Prostate gland (tissue), 2 donors: ENCODE measurements around the gene DMD. TPM values are rescaled to one million over a fixed set of nuclear protein-coding genes. Genes with fewer than 3 reads are reported as not detected.

Source experiments
- DNase-seq: peaks from one replicate; pipeline ENCODE4 v3.0.0-alpha.2; 2019; ENCODE audit warnings: low spot score
- H3K27ac ChIP-seq, 2 donors: fragments of 200-600 bp; sonication (generic); 2 replicates each; pipeline ENCODE4 v1.5.1; 2017 to 2019
- H3K27me3 ChIP-seq: fragments of 200-600 bp; sonication (generic); replicated peaks from 2 replicates; pipeline ENCODE4 v1.5.1; 2019; ENCODE audit not compliant: insufficient read depth
- H3K36me3 ChIP-seq, 2 donors: fragments of 200-600 bp; sonication (generic); 1 replicate in 1 of 2; 2 replicates in 1 of 2; pipeline versions ENCODE4 v1.5.1 to v1.8.1; 2017 to 2019
- H3K4me1 ChIP-seq: fragments of 200-600 bp; sonication (generic); replicated peaks from 2 replicates; pipeline ENCODE4 v1.5.1; 2019
- H3K4me3 ChIP-seq, 2 donors: fragments of 200-600 bp; sonication (generic); 2 replicates each; pipeline ENCODE4 v1.5.1; 2017 to 2019
- H3K9me3 ChIP-seq: fragments of 200-600 bp; sonication (generic); 2 replicates; pipeline ENCODE4 v1.5.1; 2017
- CTCF ChIP-seq, 4 experiments: fragments of 200-600 bp in 2 of 4; fragments of 450-650 bp in 2 of 4; sonication (generic) in 2 of 4; IDR thresholded peaks; 1 replicate in 3 of 4; 2 replicates in 1 of 4; pipeline ENCODE4 v1.5.1; 2016 to 2019; ENCODE audit warnings: antibody characterized with exemption in 4 of 4, mild to moderate bottlenecking in 2 of 4, moderate library complexity in 2 of 4
- POLR2A ChIP-seq: fragments of 450-650 bp; IDR thresholded peaks from one replicate; pipeline ENCODE4 v1.6.1; 2016; ENCODE audit warnings: antibody characterized with exemption, mild to moderate bottlenecking
- POLR2AphosphoS5 ChIP-seq: sonication (generic); formaldehyde crosslinking; IDR thresholded peaks from one replicate; pipeline ENCODE4 v1.6.1; 2017; ENCODE audit warnings: antibody characterized with exemption
- WGBS: methylation state at CpG from one replicate; pipeline ENCODE4 v1.1.5; 2018; 5-methylcytosine and 5-hydroxymethylcytosine counted together
- intact Hi-C: fragments of 100-400 bp; cut with DNase I; formaldehyde crosslinking; loops from one replicate; pipeline ENCODE4 v1.14.2; 2022
- total RNA-seq, 2 donors: library from RNA; depleted of rRNA; stranded (reverse); fragments of >200 nt; gene quantifications; one replicate each; pipeline ENCODE4 v1.1.0, GENCODE V29; 2016

DMD gene
- total RNA-seq, 2 donors from 2014 or later = 17.6 to 34.8 TPM

DNA sequence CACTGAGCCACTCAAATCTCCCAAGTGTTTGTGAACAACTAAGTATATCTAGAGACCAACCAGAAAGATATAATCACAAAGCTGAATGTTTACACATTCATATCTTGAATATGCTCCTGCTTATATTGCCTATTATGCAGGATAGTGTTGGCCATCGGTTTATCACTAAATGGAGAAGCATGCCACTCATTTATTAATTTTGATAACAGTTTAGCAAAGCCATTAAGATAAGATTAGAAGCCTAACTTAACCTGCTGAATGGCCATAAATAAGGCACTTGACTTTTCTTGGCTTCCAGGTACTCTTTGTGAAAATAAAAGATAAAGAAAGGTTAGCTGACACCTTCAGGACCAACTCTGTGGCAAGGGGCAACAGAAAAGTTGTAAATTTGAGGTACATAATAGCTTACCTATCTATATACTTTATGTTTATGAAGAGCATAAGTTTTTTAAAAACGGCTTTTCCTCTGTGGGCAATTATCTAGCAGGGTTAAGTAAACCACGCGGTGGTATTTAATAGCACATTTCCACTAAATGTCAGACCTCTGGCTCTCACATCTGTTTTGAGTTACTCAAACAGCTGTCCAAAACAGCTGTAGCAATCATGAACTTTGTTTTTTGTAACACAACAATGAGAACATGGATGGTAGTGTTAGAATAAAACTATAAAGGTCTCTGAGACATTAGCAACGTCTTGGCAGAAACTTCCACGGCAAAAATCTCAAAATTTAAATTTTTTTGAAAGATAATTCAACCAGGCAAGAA lies 2080.7 kb downstream of the DMD start:
- H3K4me1 ChIP-seq = no peaks in the 10 kb centered on the region
- no peak for TF ChIP-seq POLR2AphosphoS5
- TF ChIP-seq CTCF (IDR thresholded peaks at IDR 0.05) = no peak
- no peak for TF ChIP-seq POLR2A
- H3K36me3 ChIP-seq = no peaks in the 10 kb centered on the region
- 68% methylated on average over 6 of the region's 6 CpGs for WGBS
- H3K9me3 ChIP-seq = no peaks in the 10 kb centered on the region
- no peak overlapping the region for H3K4me3 ChIP-seq
- no peak for DNase-seq
- H3K27me3 ChIP-seq = no peaks in the 10 kb centered on the region
- no peak overlapping the region for H3K27ac ChIP-seq
- intact Hi-C loops = no loop called here

DNA sequence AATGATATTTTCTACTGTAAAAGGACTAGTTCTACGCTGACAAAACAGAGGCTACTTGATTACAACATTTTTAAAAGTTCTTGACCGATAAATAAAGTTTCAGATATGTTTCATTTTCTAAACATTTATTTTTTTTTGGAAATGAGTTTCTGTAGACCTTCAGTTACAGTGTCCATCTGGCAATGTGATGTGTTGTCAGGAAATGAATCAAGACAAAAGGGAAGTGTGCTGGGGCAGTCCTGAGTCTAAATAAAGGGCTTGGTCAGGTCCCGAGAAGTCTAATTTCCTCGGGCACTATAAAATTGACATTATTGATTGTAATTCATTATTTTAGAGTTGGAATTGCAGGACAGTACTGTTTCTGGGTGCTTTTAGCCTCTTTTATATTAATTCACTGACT lies 2082.5 kb downstream of the DMD start:
- no peak for DNase-seq
- no peaks in the 10 kb centered on the region for H3K4me1 ChIP-seq
- TF ChIP-seq POLR2A (no peak), POLR2AphosphoS5 (no peak), CTCF (IDR thresholded peaks at IDR 0.05) (no peak)
- H3K36me3 ChIP-seq = no peaks in the 10 kb centered on the region
- H3K4me3 ChIP-seq = no peak overlapping the region
- intact Hi-C loops = no loop called here
- H3K27me3 ChIP-seq = no peaks in the 10 kb centered on the region
- WGBS = 87% methylated on average over 4 of the region's 4 CpGs
- H3K9me3 ChIP-seq = no peaks in the 10 kb centered on the region
- H3K27ac ChIP-seq = no peak overlapping the region

GRCh38 chrX:31127716-31128115 lies 2083.6 kb downstream of the DMD start:
- no peaks in the 10 kb centered on the region for H3K9me3 ChIP-seq
- no peak for TF ChIP-seq POLR2AphosphoS5
- no peak for TF ChIP-seq POLR2A
- no peak for TF ChIP-seq CTCF (IDR thresholded peaks at IDR 0.05)
- no peaks in the 10 kb centered on the region for H3K36me3 ChIP-seq
- WGBS = 98% methylated on average over 3 of the region's 3 CpGs
- intact Hi-C loops = no loop called here
- H3K4me3 ChIP-seq = no peak overlapping the region
- no peaks in the 10 kb centered on the region for H3K27me3 ChIP-seq
- no peaks in the 10 kb centered on the region for H3K4me1 ChIP-seq
- DNase-seq = no peak
- H3K27ac ChIP-seq = no peak overlapping the region

DNA sequence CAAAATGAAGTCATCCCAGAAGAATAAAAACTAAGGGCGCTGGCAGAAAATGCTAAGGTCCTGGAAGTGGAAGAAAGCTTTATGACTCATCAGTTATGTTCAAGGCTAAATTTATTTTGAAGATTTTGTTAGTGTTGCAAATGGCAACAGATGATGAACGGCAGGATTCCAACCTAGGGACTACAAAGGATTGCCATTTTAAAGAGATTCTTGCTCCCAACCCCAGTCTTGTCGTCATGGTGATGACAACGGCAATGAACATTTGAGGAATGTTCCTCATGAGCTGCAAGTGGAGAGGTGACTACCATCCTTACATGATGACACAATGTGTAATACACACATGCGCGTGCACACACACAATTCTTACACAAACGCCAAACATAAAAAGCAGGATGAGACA lies 2085.1 kb downstream of the DMD start:
- Histone ChIP-seq H3K27ac (no peak overlapping the region), H3K9me3 (no peaks in the 10 kb centered on the region), H3K4me1 (no peaks in the 10 kb centered on the region), H3K36me3 (no peaks in the 10 kb centered on the region), H3K27me3 (no peaks in the 10 kb centered on the region), H3K4me3 (no peak overlapping the region)
- no peak for DNase-seq
- WGBS = 91% methylated on average over 6 of the region's 7 CpGs
- TF ChIP-seq POLR2A (no peak), POLR2AphosphoS5 (no peak), CTCF (IDR thresholded peaks at IDR 0.05) (no peak)
- intact Hi-C loops = no loop called here

- no peaks in the 10 kb centered on the region for H3K9me3 ChIP-seq
Measured at GRCh38 chrX:31124536-31124935, 2086.8 kb downstream of the DMD start.

More at GRCh38 chrX:31124536-31124935, 2086.8 kb downstream of the DMD start:
- no peaks in the 10 kb centered on the region for H3K4me1 ChIP-seq
- no peaks in the 10 kb centered on the region for H3K27me3 ChIP-seq
- TF ChIP-seq POLR2AphosphoS5 = no peak
- no peak for TF ChIP-seq CTCF (IDR thresholded peaks at IDR 0.05)
- no peak for TF ChIP-seq POLR2A
- 60% methylated on average over 4 of the region's 4 CpGs for WGBS
- H3K4me3 ChIP-seq = no peak overlapping the region
- no peak for DNase-seq
- H3K27ac ChIP-seq = no peak overlapping the region
- intact Hi-C loops = no loop called here
- H3K36me3 ChIP-seq = no peaks in the 10 kb centered on the region
